ENCODE measurements around the gene LMAN1. TPM values are rescaled to one million over a fixed set of nuclear protein-coding genes. Genes with fewer than 3 reads are reported as not detected.

The LMAN1 gene
- total and polyA plus RNA-seq, 10 of the 15 experiments (the other 5 are each of a cell fraction or from before 2014, with no cell fraction given), result 15.0 to 78.9 (median 67.5) TPM

DNA sequence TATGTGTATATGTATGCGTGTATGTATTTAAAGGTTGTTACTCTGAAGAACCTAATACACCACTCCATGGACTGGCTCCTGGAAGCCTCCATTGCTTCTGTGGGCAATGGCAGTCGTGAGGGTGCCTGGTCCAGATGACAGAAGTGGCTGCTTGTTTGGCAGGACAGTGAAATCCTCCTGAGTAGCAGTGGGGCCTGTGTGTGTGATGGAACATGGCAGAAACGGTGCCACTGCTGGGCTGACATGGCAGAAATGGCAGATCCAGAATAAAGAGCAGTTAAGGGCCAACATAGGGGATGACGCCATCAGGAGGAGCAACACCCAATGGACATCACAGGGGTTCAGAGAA, 34.5 kb downstream of the LMAN1 start:
- in situ Hi-C loops (cut with MboI) (no loop called here), intact Hi-C loops (cut with micrococcal nuclease; ENCODE audit: unreplicated experiment) (no loop called here)
- ChIA-PET CTCF (no interaction called here), RAD21 (ENCODE audit: unreplicated experiment) (no interaction called here), SMC1A (ENCODE audit: uncharacterized antibody, unreplicated experiment) (no interaction called here), POLR2A (no interaction called here)
- H3K4me1 ChIP-seq (ENCODE audit: control insufficient read depth, insufficient read depth, low read length), result no peaks in the 10 kb centered on the region
- DNase-seq (ENCODE audit: low read depth, low spot score) (no peak), ATAC-seq (no peak), FAIRE-seq (no peak)
- no peak overlapping the region for H3K4me3 ChIP-seq
- peaks cover 0 to 18% of the 10 kb centered on the region in 2 experiments; a peak in 2 of 4 replicates for H3K36me3 ChIP-seq (ENCODE audit: control insufficient read depth in 2 of 2, insufficient read depth in 2 of 2, low read length in 1 of 2)
- no peak overlapping the region for H3K9ac ChIP-seq (ENCODE audit: control insufficient read depth, insufficient read depth, low read length)
- no peak overlapping the region for H3K4me2 ChIP-seq (ENCODE audit: control insufficient read depth, insufficient read depth)
- TF ChIP-seq CHD2 (IDR thresholded peaks at IDR 0.05; ENCODE audit: borderline replicate concordance, low read depth, low read length) (no peak), POLR2A (IDR thresholded peaks at IDR 0.05; ENCODE audit: low read depth, low read length) (peak; percentile 70)
- no peaks in the 10 kb centered on the region for H3K79me2 ChIP-seq (ENCODE audit: control insufficient read depth, insufficient read depth, low read length)
- no TSS peak for BruUV-seq (replicated peaks)
- WGBS (ENCODE audit: insufficient coverage, insufficient replicate concordance, low lambda C conversion rate, missing lambda C conversion rate), result 90% methylated on average over 4 of the region's 4 CpGs
- H3K27me3 ChIP-seq (replicated peaks in 1 of 2; ENCODE audit: control insufficient read depth in 2 of 2, insufficient read depth in 2 of 2, low read length in 1 of 2), result no peaks in the 10 kb centered on the region
- H3K9me3 ChIP-seq (replicated peaks; ENCODE audit: control insufficient read depth, insufficient read depth, low read length), result no peaks in the 10 kb centered on the region
- H4K20me1 ChIP-seq (ENCODE audit: control insufficient read depth, insufficient read depth), result no peaks in the 10 kb centered on the region
- no peak overlapping the region for H3K27ac ChIP-seq (ENCODE audit: control insufficient read depth, insufficient read depth)
- H2AFZ ChIP-seq (ENCODE audit: control insufficient read depth, low read depth, low read length), result no peak overlapping the region

DNA sequence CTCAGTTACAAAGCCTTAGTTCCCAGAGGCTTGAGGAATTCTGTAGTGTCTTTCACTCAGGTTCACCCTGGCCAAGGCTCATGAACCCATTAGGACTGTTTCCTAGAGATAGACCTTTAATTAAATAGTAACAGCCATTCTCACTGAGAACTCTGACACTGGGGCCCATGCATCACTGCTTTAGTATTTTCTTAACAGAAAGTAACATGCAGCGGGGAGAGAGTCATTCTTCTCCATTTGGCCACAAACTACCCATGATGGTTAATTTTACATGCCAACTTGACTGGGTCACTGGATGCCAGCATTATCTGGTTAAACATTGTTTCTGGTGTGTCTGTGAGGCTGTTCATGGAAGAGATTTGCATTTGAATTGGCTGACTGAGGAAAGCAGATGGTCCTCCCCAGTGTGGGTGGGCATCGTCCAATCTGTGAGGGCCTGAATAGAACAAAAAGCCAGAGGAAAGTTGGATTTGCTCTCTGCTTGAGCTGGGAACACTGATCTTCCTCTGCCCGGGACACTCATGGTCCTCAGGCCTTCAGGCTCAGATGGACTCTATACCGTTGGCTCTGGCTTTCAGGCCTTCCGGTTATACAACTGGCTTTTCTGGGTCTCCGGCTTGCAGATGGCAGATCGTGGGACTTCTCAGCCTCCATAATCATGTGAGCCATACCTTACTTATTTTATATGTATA, 35.0 kb downstream of the LMAN1 start:
- H4K20me1 ChIP-seq (ENCODE audit: control insufficient read depth, insufficient read depth), result no peaks in the 10 kb centered on the region
- H3K4me1 ChIP-seq (ENCODE audit: control insufficient read depth, insufficient read depth, low read length), result no peaks in the 10 kb centered on the region
- H2AFZ ChIP-seq (ENCODE audit: control insufficient read depth, low read depth, low read length), result no peak overlapping the region
- intact Hi-C loops (cut with micrococcal nuclease; ENCODE audit: unreplicated experiment), result no loop called here
- in situ Hi-C loops (cut with MboI), result no loop called here
- WGBS (ENCODE audit: insufficient coverage, insufficient replicate concordance, low lambda C conversion rate, missing lambda C conversion rate), result 93% methylated on average over 7 of the region's 7 CpGs
- ATAC-seq, result no peak; the same call in 2 of the 3 replicates
- no peak overlapping the region for H3K9ac ChIP-seq (ENCODE audit: control insufficient read depth, insufficient read depth, low read length)
- no peak overlapping the region for H3K27ac ChIP-seq (ENCODE audit: control insufficient read depth, insufficient read depth)
- ChIA-PET CTCF (no interaction called here), SMC1A (ENCODE audit: uncharacterized antibody, unreplicated experiment) (no interaction called here), POLR2A (no interaction called here), RAD21 (ENCODE audit: unreplicated experiment) (no interaction called here)
- H3K36me3 ChIP-seq (ENCODE audit: control insufficient read depth in 2 of 2, insufficient read depth in 2 of 2, low read length in 1 of 2), result peaks cover 0 to 14% of the 10 kb centered on the region in 2 experiments; a peak in 2 of 4 replicates
- FAIRE-seq, result no peak
- no peak for DNase-seq (ENCODE audit: low read depth, low spot score)
- no TSS peak for BruUV-seq (replicated peaks)
- H3K9me3 ChIP-seq (replicated peaks; ENCODE audit: control insufficient read depth, insufficient read depth, low read length), result no peaks in the 10 kb centered on the region
- no peaks in the 10 kb centered on the region for H3K27me3 ChIP-seq (replicated peaks in 1 of 2; ENCODE audit: control insufficient read depth in 2 of 2, insufficient read depth in 2 of 2, low read length in 1 of 2)
- no peak overlapping the region for H3K4me2 ChIP-seq (ENCODE audit: control insufficient read depth, insufficient read depth)
- H3K79me2 ChIP-seq (ENCODE audit: control insufficient read depth, insufficient read depth, low read length), result no peaks in the 10 kb centered on the region
- TF ChIP-seq POLR2AphosphoS5 (IDR thresholded peaks at IDR 0.05; ENCODE audit: low read length) (peak; percentile 20; the same call in 1 of the 2 replicates), KDM1A (IDR thresholded peaks at IDR 0.05; ENCODE audit: borderline replicate concordance) (no peak), WRNIP1 (IDR thresholded peaks at IDR 0.05; ENCODE audit: borderline replicate concordance, low read depth, low read length) (no peak)
- no peak overlapping the region for H3K4me3 ChIP-seq

Data from GM12878 (cell line).